GM23248 (cell line): ENCODE measurements around the gene SOBP. TPM values are rescaled to one million over a fixed set of nuclear protein-coding genes. Genes with fewer than 3 reads are reported as not detected.

ENCODE experiments used
- DNase-seq: peaks from one replicate; pipeline ENCODE4 v3.0.0-alpha.2; 2015
- H2AFZ ChIP-seq: fragments of 200-600 bp; sonication (generic); 2 replicates; pipeline ENCODE4 v1.6.1; 2016; ENCODE audit warnings: antibody characterized with exemption
- H3F3A ChIP-seq: fragments of 200-600 bp; sonication (generic); 2 replicates; pipeline ENCODE4 v1.6.1; 2016; ENCODE audit warnings: mild to moderate bottlenecking, antibody characterized with exemption, mixed run types; ENCODE audit not compliant: insufficient read depth
- H3K27ac ChIP-seq: fragments of 200-600 bp; sonication (generic); 2 replicates; pipeline ENCODE4 v1.5.1; 2016; ENCODE audit warnings: mild to moderate bottlenecking
- H3K27me3 ChIP-seq: fragments of 200-600 bp; sonication (generic); replicated peaks from 2 replicates; pipeline ENCODE4 v1.6.1; 2016; ENCODE audit warnings: mild to moderate bottlenecking; ENCODE audit not compliant: insufficient read depth
- H3K36me3 ChIP-seq: fragments of 200-600 bp; sonication (generic); 2 replicates; pipeline ENCODE4 v1.6.1; 2016; ENCODE audit warnings: low read depth, mild to moderate bottlenecking
- H3K4me1 ChIP-seq: fragments of 200-600 bp; sonication (generic); 2 replicates; pipeline ENCODE4 v1.6.1; 2016; ENCODE audit warnings: mild to moderate bottlenecking; ENCODE audit not compliant: insufficient read depth
- H3K4me2 ChIP-seq: fragments of 200-600 bp; sonication (generic); one replicate; pipeline ENCODE4 v1.6.1; 2016; ENCODE audit warnings: mild to moderate bottlenecking; ENCODE audit not compliant: unreplicated experiment
- H3K4me3 ChIP-seq: fragments of 200-600 bp; sonication (generic); 2 replicates; pipeline ENCODE4 v1.5.1; 2016; ENCODE audit warnings: mild to moderate bottlenecking
- H3K79me2 ChIP-seq: fragments of 200-600 bp; sonication (generic); 2 replicates; pipeline ENCODE4 v1.6.1; 2016; ENCODE audit warnings: mild to moderate bottlenecking; ENCODE audit not compliant: insufficient read depth
- H3K9ac ChIP-seq: fragments of 200-600 bp; sonication (generic); 2 replicates; pipeline ENCODE4 v1.6.1; 2016; ENCODE audit warnings: mild to moderate bottlenecking
- H3K9me2 ChIP-seq: fragments of 200-600 bp; sonication (generic); 2 replicates; pipeline ENCODE4 v1.6.1; 2016; ENCODE audit warnings: mixed run types, mild to moderate bottlenecking, moderate library complexity; ENCODE audit not compliant: insufficient read depth
- H3K9me3 ChIP-seq: fragments of 200-600 bp; sonication (generic); one replicate; pipeline ENCODE4 v1.6.1; 2017; ENCODE audit warnings: low read depth
- H4K20me1 ChIP-seq: fragments of 200-600 bp; sonication (generic); 2 replicates; pipeline ENCODE4 v1.6.0; 2016; ENCODE audit not compliant: insufficient read depth
- EZH2 ChIP-seq: fragments of 200-600 bp; sonication (generic); IDR thresholded peaks from 2 replicates; pipeline ENCODE4 v1.6.1; 2018; ENCODE audit warnings: antibody characterized with exemption, mild to moderate bottlenecking; ENCODE audit not compliant: insufficient read depth, poor library complexity, severe bottlenecking
- EZH2phosphoT487 ChIP-seq: fragments of 200-600 bp; sonication (generic); IDR thresholded peaks from 2 replicates; pipeline ENCODE4 v1.6.1; 2018; ENCODE audit warnings: antibody characterized with exemption, moderate library complexity, mild to moderate bottlenecking, low read depth; ENCODE audit not compliant: insufficient read depth
- WGBS, 2 experiments: methylation state at CpG; one replicate each; pipeline ENCODE4 v1.1.6; 2015 to 2017; ENCODE audit warnings: low lambda C conversion rate in 2 of 2, low coverage in 1 of 2; ENCODE audit errors: missing lambda C conversion rate in 2 of 2; 5-methylcytosine and 5-hydroxymethylcytosine counted together
- in situ Hi-C: fragments of 300-500 bp; cut with MboI; formaldehyde crosslinking; loops from 2 replicates; pipeline ENCODE4 v1.15.0; 2020
- polyA plus RNA-seq: library from polyadenylated mRNA; unstranded; fragments of >200 nt; fragmentation: Nextera tagmentation; extraction: Ambion mirVana; gene quantifications from 2 replicates; pipeline ENCODE4 v1.2.1, GENCODE V29; 2016
- total RNA-seq: library from RNA; depleted of rRNA; stranded (reverse); fragments of >200 nt; shearing (Covaris generic); gene quantifications from 2 replicates; pipeline ENCODE4 v1.2.3, GENCODE V29; 2014

Gene SOBP
- total and polyA plus RNA-seq, 2 experiments from 2014 or later: 0.38 to 0.97 TPM

GRCh38 chr6:107646176-107646575 is 156.3 kb downstream of the SOBP start:
- 41 to 45% methylated on average over 9 of the region's 9 CpGs for WGBS, 2 experiments
- peak overlapping the region; percentile 32 for H3K4me2 ChIP-seq
- H3K9me3 ChIP-seq: no peaks in the 10 kb centered on the region
- H4K20me1 ChIP-seq: no peaks in the 10 kb centered on the region
- no peaks in the 10 kb centered on the region for H3K9me2 ChIP-seq
- no peak overlapping the region for H3K4me3 ChIP-seq
- peaks cover 13% of the 10 kb centered on the region for H3K4me1 ChIP-seq
- no peaks in the 10 kb centered on the region for H3K36me3 ChIP-seq
- H3K9ac ChIP-seq: no peak overlapping the region
- no peaks in the 10 kb centered on the region for H3K27me3 ChIP-seq
- DNase-seq: peak; percentile 84
- H3K27ac ChIP-seq: no peak overlapping the region
- in situ Hi-C loops: no loop called here
- H2AFZ ChIP-seq: no peak overlapping the region
- TF ChIP-seq EZH2phosphoT487 (no peak), EZH2 (no peak)
- H3K79me2 ChIP-seq: no peaks in the 10 kb centered on the region
- H3F3A ChIP-seq: no peaks in the 10 kb centered on the region

DNA sequence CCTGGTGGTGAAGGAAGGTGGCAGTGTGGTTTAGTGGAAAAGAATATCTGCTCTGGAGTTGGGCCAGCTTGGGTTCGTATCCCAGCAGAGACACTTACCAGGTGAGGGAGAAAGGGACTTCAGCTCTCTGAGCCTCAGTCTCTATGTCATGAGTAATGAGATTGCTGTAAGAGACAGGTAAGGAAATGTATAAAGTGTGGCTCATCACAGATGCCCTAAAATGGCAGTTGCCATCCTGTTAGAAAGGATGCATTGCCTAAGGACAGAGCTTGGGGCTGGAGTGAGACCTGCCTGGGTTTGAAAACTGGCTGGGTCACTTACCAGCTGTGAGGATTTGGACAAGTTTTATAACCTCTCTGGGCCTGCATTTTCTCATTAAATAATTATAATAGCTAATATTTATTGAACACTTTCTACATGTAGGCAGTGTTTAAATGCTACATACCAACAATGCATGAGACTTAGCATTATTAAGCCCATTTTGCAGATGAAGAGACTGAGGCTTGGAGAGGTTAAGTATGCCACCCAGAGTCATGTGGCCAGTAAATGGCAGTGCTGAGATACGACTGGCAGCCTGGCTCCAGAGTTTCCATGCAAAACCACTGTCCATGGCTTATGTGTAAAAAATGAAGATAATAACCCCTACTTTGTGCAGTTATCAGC is 157.0 kb downstream of the SOBP start:
- 82 to 86% methylated on average over 2 of the region's 2 CpGs for WGBS, 2 experiments
- Histone ChIP-seq H3K9me3 (no peaks in the 10 kb centered on the region), H2AFZ (no peak overlapping the region), H3F3A (no peaks in the 10 kb centered on the region), H3K27ac (no peak overlapping the region), H3K4me3 (no peak overlapping the region), H3K27me3 (no peaks in the 10 kb centered on the region), H3K79me2 (no peaks in the 10 kb centered on the region), H3K4me1 (peaks cover 13% of the 10 kb centered on the region), H3K4me2 (no peak overlapping the region), H3K9ac (no peak overlapping the region), H4K20me1 (no peaks in the 10 kb centered on the region), H3K36me3 (no peaks in the 10 kb centered on the region), H3K9me2 (no peaks in the 10 kb centered on the region)
- in situ Hi-C loops: no loop called here
- TF ChIP-seq EZH2 (no peak), EZH2phosphoT487 (no peak)
- no peak for DNase-seq

GRCh38 chr6:107647439-107647948 is 157.6 kb downstream of the SOBP start:
- Histone ChIP-seq H2AFZ (no peak overlapping the region), H3K4me1 (peaks cover 13% of the 10 kb centered on the region), H3F3A (no peaks in the 10 kb centered on the region), H3K27me3 (no peaks in the 10 kb centered on the region), H3K9me3 (no peaks in the 10 kb centered on the region), H3K4me2 (no peak overlapping the region), H3K27ac (no peak overlapping the region), H3K9me2 (no peaks in the 10 kb centered on the region), H3K4me3 (no peak overlapping the region), H3K36me3 (no peaks in the 10 kb centered on the region), H4K20me1 (no peaks in the 10 kb centered on the region), H3K9ac (no peak overlapping the region), H3K79me2 (no peaks in the 10 kb centered on the region)
- TF ChIP-seq EZH2 (no peak), EZH2phosphoT487 (no peak)
- WGBS, 2 experiments: 86 to 89% methylated on average over 9 of the region's 9 CpGs
- DNase-seq: no peak
- in situ Hi-C loops: no loop called here

DNA sequence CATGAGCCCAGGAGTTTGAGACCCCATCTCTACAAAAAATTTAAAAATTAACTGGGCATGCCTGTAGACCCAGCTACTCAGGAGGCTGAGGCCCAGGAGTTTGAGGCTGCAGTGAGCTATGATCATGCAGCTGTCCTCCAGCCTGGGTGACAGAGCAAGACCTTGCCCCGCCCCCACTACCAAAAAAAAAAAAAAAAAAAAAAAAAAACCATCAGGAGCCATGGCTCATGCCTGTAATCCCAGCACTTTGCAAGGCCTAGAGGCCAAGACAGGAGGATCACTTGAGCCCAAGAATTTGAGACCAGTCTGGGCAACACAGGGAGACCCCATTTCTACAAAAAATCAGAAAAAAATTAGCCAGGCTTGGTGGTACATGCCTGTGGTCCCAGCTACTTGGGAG is 159.1 kb downstream of the SOBP start:
- Histone ChIP-seq H3K9me2 (no peaks in the 10 kb centered on the region), H3K4me3 (no peak overlapping the region), H3K79me2 (no peaks in the 10 kb centered on the region), H3F3A (no peaks in the 10 kb centered on the region), H3K9ac (no peak overlapping the region), H3K9me3 (no peaks in the 10 kb centered on the region), H3K27ac (no peak overlapping the region), H3K4me1 (peaks cover 13% of the 10 kb centered on the region), H3K4me2 (no peak overlapping the region), H2AFZ (no peak overlapping the region), H3K27me3 (no peaks in the 10 kb centered on the region), H4K20me1 (no peaks in the 10 kb centered on the region), H3K36me3 (no peaks in the 10 kb centered on the region)
- DNase-seq: no peak
- WGBS, 2 experiments: 94% methylated on average over 1 of the region's 1 CpG; no CpG with 5 or more reads in 1 of the 2 experiments
- TF ChIP-seq EZH2phosphoT487 (no peak), EZH2 (no peak)
- in situ Hi-C loops: no loop called here
